Activated T-cell treated with anti-CD3 and anti-CD28 coated beads, Interleukin-2, amount 50 U/mL, for 4 hours (primary cell): ENCODE data around the gene TAF11L10. TPM values are rescaled to one million over a fixed set of nuclear protein-coding genes. Genes with fewer than 3 reads are reported as not detected.

Source experiments
- total RNA-seq, 3 donors: library from RNA; stranded (reverse); gene quantifications; one replicate each; pipeline ENCODE4 v1.2.1, GENCODE V29; 2021

Gene TAF11L10
- total RNA-seq, 3 donors from 2014 or later = not detected

Other genes starting within 250 kb of the TAF11L10 start
- not detected for gene TAF11L2, start 99.6 kb downstream of the TAF11L10 start, total RNA-seq
- not detected for gene TAF11L3, start 79.5 kb downstream of the TAF11L10 start, total RNA-seq
- not detected for gene TAF11L4, start 76.0 kb downstream of the TAF11L10 start, total RNA-seq
- not detected for gene TAF11L5, start 72.6 kb downstream of the TAF11L10 start, total RNA-seq
- gene TAF11L6, start 69.2 kb downstream of the TAF11L10 start, total RNA-seq = not detected
- gene TAF11L7, start 12.1 kb downstream of the TAF11L10 start, total RNA-seq = not detected
- not detected for gene TAF11L8, start 6.9 kb downstream of the TAF11L10 start, total RNA-seq
- gene TAF11L9, start 3.4 kb downstream of the TAF11L10 start, total RNA-seq = not detected
- gene TAF11L11, start 6.4 kb upstream of the TAF11L10 start, total RNA-seq = not detected
- not detected for gene TAF11L12, start 12.6 kb upstream of the TAF11L10 start, total RNA-seq
- not detected for gene TAF11L13, start 34.3 kb upstream of the TAF11L10 start, total RNA-seq
- not detected for gene TAF11L14, start 36.6 kb upstream of the TAF11L10 start, total RNA-seq